TTC549 (cell line): ENCODE data around the gene LOC101059915.

Experiments used
- FAIRE-seq: peaks from 2 replicates; lab custom pipeline; 2012; peaks lifted over from hg19 to GRCh38; lab: Jason Lieb, UNC

The LOC101059915 gene

DNA sequence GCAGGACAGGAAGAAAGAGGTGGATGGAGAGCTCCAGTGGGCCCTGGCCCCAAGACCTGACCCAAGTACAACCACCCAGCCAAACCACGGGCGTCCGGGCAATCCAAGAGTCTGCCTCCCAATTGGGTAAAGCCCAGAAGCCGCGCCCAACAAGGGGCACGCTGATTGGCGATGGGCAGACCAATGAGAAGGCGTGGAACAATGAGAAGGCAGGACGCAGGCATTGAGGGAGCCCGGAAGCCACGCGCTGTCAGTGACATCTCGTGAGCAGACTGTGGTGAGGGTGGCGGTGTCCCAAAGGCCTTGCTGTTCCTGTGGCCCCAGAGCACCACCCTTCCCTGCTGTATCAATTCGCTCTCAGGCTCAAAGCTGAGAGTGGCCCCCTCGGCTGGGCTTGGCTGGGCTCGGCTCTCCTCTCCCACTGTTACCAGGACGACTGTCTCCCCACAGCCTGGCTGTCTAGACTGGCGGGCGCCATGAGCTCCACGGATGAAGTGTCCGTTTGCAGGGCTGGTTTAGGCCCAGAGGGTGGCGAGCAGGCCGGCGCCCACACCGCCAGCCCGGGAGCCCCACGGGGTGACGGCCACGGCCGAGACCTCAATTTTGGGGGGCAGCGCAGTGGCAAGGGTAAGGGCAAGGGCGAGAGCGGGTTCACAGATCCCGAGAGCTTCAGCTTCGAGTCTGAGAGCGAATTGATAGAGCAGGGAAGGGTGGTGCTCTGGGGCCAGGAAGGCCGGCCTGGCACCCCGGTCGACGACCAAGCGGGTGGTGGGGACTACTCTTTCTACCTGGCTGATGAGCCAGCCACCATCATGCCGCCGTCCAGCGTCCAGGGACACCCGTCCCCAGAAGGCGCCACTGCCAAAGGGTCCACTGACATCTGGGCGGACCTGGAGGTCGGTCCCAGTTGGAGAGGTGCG lies at the start of gene LOC101059915:
Gene LOC101059915 (plus strand): TSS at position 219 of the 920 bp plus-strand sequence.
- no peak for FAIRE-seq

GRCh38 chrX:71617742-71618141 lies 49.6 kb upstream of the LOC101059915 start:
- no peak for FAIRE-seq

GRCh38 chrX:71618303-71618721 lies 49.0 kb upstream of the LOC101059915 start, which contains the start of gene CXCR3:
Gene CXCR3, minus strand, starts transcription at chrX:71618511. Its CDS starts 62 bp downstream, at chrX:71618449.
- no peak for FAIRE-seq

GRCh38 chrX:71618787-71619186 lies 48.6 kb upstream of the LOC101059915 start:
- no peak for FAIRE-seq

- FAIRE-seq = no peak
These were observed 48.2 kb upstream of the LOC101059915 start for GRCh38 chrX:71619193-71619592.

- FAIRE-seq = no peak
These were observed 47.4 kb upstream of the LOC101059915 start for GRCh38 chrX:71619986-71620385.

GRCh38 chrX:71621603-71622002 lies 45.7 kb upstream of the LOC101059915 start:
- no peak for FAIRE-seq

DNA sequence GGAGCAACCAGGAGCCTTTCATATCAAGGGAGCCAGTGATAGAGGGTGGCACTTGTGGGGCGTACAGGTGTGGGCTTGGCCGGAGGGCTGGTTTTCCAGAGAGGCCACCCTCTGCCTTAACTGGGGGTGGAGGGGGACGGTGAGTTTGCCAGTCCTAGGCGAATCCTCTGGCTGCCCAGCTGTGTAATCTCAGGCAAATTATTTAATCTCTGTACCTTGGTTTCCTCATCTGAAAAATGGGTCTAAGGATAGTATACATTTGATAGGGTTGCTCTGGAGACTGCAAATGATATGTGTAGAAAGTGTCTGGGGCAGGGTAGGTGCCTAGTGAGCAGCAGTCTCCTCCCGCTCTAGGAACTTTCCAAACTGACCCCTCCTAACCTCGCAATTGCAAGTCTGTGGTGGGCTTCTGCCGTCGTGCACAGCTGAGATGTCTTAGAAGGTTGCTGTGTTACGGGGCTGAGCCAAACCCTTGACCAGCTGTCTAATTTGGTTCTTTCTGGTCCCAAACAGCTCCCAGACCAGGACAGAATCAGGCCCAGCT lies 45.2 kb upstream of the LOC101059915 start:
- FAIRE-seq = no peak

- FAIRE-seq = no peak
These were observed 44.5 kb upstream of the LOC101059915 start for GRCh38 chrX:71622576-71623450.

DNA sequence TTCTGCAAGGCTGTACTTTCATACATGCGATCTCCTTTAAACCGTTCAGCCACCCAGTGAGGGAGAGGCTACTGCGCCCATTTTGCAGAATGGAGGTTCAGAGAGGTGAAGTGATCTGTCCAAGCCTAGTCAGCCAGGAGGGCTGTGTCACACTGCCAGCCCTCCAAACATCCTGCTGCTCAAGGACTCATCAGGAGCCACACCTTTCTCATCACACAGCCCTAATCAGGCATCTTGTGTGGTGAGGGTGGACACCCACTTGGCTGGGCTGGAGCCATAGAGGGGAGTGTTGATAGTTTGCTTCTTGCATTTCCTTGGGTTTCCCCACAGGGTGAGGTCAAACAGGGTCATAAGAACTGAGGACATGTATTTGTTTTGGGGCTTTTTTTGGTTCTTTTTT lies 43.6 kb upstream of the LOC101059915 start:
- FAIRE-seq = no peak

DNA sequence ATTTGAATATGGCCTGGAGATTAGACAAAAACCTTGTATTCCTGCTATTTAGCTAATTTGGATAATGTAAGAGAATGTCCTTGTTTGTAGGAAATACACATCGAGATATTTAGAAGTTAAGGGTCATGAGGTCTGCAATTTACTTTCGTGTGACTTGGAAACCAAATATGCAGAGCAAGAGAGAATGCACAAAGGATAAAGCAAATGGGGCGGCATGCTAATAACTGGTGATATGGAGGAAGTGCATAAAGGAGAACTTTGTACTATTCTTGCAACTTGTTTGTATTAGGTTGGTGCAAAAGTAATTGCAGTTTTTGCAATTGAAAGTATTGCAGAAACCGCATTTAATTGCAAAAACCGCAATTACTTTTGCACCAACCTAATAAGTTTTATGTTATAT lies 41.9 kb upstream of the LOC101059915 start:
- no peak for FAIRE-seq

DNA sequence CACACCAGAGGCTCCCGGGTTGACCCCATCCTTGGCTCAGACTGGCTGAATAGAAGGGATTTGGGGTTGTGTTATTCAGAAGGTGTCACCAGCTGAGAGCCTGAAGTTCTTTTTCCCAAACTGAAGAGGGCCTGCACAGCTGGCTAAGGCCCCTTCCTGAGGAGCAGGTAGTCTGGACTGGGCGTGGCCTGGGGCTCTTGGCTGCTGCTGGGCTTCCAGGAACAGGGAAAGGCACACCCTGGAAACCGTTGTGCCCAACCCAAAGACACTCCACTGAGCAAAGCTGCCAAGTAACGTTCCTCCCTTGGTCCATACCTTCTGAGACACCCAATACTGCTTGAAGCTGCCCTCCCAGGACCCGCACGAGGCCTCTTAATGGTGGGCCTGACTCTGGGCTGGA lies 40.8 kb upstream of the LOC101059915 start:
- FAIRE-seq = no peak

- no peak for FAIRE-seq
These were observed 39.5 kb upstream of the LOC101059915 start for GRCh38 chrX:71627588-71628404.

DNA sequence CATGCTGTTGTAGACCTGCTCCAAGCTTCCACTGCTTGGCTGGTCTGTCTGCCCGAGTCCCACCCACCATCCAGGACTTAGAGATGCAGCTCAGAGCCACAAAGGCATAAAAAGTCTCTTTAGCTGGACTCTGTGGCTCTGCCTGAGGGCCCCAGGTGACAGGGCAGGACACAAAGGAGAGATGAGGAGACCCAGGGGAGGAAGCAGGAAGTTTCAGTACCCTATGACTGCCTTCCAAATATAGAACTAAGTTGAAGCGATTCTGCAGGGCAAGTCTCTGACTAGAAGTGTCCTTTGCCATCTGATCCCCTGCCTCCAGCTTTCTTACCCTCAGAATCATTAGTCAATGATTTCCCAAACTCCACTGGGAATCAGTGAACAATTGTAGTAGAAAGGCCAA lies 37.9 kb upstream of the LOC101059915 start:
- FAIRE-seq = no peak

GRCh38 chrX:71632923-71633657 lies 34.3 kb upstream of the LOC101059915 start:
- no peak for FAIRE-seq

DNA sequence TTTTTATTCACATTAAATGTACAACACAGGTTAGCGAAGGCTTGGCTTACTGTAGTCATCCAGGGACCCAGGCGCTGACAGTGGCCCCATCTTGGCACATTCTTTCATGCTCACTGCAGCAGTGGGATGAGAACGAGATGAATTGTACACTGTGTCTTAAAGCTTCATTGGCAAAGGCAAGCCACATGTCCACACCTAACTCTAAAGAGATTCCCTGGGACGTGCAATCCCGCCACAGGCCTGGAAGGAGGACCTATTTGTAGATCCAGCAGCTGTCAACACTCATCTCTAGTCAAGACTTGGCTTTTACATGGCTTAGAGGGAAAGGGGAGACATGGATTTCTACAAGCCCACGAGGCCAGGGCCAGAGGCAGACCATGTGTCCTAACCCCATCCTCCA lies 33.0 kb upstream of the LOC101059915 start:
- FAIRE-seq = no peak

DNA sequence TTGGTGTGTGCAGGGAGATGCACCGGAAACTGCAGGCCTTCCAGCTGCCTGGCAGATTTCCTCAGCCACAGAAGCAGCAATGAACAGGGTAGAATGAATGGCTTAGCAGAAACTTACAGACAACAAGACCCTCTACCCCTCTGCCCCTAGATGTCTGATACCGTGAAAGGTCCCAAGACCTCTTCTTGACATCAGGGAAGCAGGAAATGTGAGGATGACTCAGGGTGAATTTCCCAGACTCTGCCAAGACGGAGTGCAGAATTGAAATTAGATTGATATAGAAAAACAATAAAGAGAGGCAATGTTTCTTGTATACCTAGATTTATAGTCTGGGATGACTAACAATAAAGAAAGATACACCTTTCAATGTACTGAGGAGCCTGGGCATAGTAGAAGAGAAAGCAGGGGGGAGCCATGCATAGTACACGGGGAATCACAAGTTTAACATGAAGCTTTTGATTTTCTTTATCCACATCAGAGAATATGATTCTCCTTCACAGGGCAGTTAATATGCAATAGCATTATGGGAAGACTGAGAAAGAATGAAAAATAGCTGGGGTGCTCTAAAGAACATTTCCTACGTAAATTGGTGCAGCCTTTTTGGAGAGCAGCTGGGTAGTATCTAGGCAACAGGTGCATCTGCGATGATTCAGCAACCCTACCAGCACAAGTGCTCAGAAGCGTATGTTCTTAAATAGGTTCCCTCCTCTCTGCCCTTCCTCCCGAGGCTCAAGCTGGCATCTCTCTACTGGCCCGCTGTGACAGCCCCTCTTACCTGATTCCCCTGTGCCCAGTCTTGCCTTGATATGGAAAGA lies 30.7 kb upstream of the LOC101059915 start:
- FAIRE-seq = no peak

GRCh38 chrX:71637253-71637618 lies 30.1 kb upstream of the LOC101059915 start:
- FAIRE-seq = no peak

GRCh38 chrX:71637848-71638247 lies 29.5 kb upstream of the LOC101059915 start:
- FAIRE-seq = no peak

GRCh38 chrX:71638409-71638808 lies 28.9 kb upstream of the LOC101059915 start:
- FAIRE-seq = no peak
